ENCODE measurements around the gene DCLK1.

GRCh38 chr13:36030670-36031331, 100.4 kb downstream of the DCLK1 start:
- TF ChIP-seq POLR2A (IDR thresholded peaks at IDR 0.05) (no peak), CTCF (IDR thresholded peaks at IDR 0.05 in 8 of 11, conservative IDR thresholded peaks at IDR 0.05 in 3 of 11) (no peak), POLR2AphosphoS5 (IDR thresholded peaks at IDR 0.05) (no peak)

All from spleen (tissue), 7 donors.